GM23338 (cell line): ENCODE data around the gene NEK7. TPM values are rescaled to one million over a fixed set of nuclear protein-coding genes. Genes with fewer than 3 reads are reported as not detected.

ENCODE experiments used
- ATAC-seq: fragments of 200-7000 bp; cut with Tn5 transposase; 3 replicates; pipeline ENCODE4 v1.9.1; 2020
- DNase-seq: peaks from one replicate; pipeline ENCODE4 v3.0.0-alpha.2; 2015; ENCODE audit warnings: low spot score
- H2AFZ ChIP-seq: fragments of 200-600 bp; sonication (generic); 2 replicates; pipeline ENCODE4 v1.8.0; 2016; ENCODE audit warnings: antibody characterized with exemption, mild to moderate bottlenecking, moderate library complexity
- H3F3A ChIP-seq: fragments of 200-600 bp; sonication (generic); replicated peaks from 2 replicates; pipeline ENCODE4 v1.8.0; 2017; ENCODE audit warnings: antibody characterized with exemption, mixed run types, low read depth
- H3K27ac ChIP-seq: fragments of 200-600 bp; sonication (generic); 2 replicates; pipeline ENCODE4 v1.6.1; 2016; ENCODE audit warnings: low read depth
- H3K27me3 ChIP-seq: fragments of 200-600 bp; sonication (generic); 2 replicates; pipeline ENCODE4 v1.8.0; 2016; ENCODE audit warnings: mild to moderate bottlenecking, mixed run types, moderate library complexity; ENCODE audit not compliant: insufficient read depth
- H3K36me3 ChIP-seq: fragments of 200-600 bp; sonication (generic); 2 replicates; pipeline ENCODE4 v1.8.0; 2016; ENCODE audit warnings: mild to moderate bottlenecking; ENCODE audit not compliant: insufficient read depth
- H3K4me1 ChIP-seq: fragments of 200-600 bp; sonication (generic); 2 replicates; pipeline ENCODE4 v1.8.0; 2016; ENCODE audit warnings: mild to moderate bottlenecking, moderate library complexity; ENCODE audit not compliant: insufficient read depth
- H3K4me2 ChIP-seq: fragments of 200-600 bp; sonication (generic); 2 replicates; pipeline ENCODE4 v1.7.1; 2017; ENCODE audit warnings: mixed run types
- H3K4me3 ChIP-seq: fragments of 200-600 bp; sonication (generic); 2 replicates; pipeline ENCODE4 v1.6.1; 2016; ENCODE audit warnings: mixed run types
- H3K79me2 ChIP-seq: fragments of 200-600 bp; sonication (generic); replicated peaks from 2 replicates; pipeline ENCODE4 v1.8.0; 2017; ENCODE audit warnings: mild to moderate bottlenecking; ENCODE audit not compliant: insufficient read depth
- H3K9me2 ChIP-seq: fragments of 200-600 bp; sonication (generic); 2 replicates; pipeline ENCODE4 v1.8.0; 2017; ENCODE audit not compliant: insufficient read depth
- H4K20me1 ChIP-seq: fragments of 200-600 bp; sonication (generic); replicated peaks from 2 replicates; pipeline ENCODE4 v1.8.0; 2017; ENCODE audit warnings: mild to moderate bottlenecking; ENCODE audit not compliant: insufficient read depth
- H3K27ac Mint-ChIP-seq: 2 replicates; pipeline ENCODE4 v1.8.0; 2020; ENCODE audit warnings: inconsistent platforms, mild to moderate bottlenecking, moderate library complexity, mixed read lengths
- H3K27me3 Mint-ChIP-seq: 3 replicates; pipeline ENCODE4 v1.8.0; 2022; ENCODE audit warnings: low read depth, mild to moderate bottlenecking, moderate library complexity, mixed read lengths, inconsistent platforms; ENCODE audit not compliant: insufficient read depth, poor library complexity
- H3K36me3 Mint-ChIP-seq: 3 replicates; pipeline ENCODE4 v1.8.0; 2021; ENCODE audit warnings: low read depth, mild to moderate bottlenecking, inconsistent platforms, moderate library complexity, mixed read lengths
- H3K4me1 Mint-ChIP-seq: 3 replicates; pipeline ENCODE4 v1.8.0; 2020; ENCODE audit warnings: mild to moderate bottlenecking, inconsistent platforms, mixed read lengths
- H3K4me3 Mint-ChIP-seq: 3 replicates; pipeline ENCODE4 v1.8.0; 2021; ENCODE audit warnings: moderate library complexity, mild to moderate bottlenecking, inconsistent platforms, mixed read lengths
- H3K9me3 Mint-ChIP-seq: 3 replicates; pipeline ENCODE4 v1.8.0; 2020; ENCODE audit warnings: moderate library complexity, mild to moderate bottlenecking, inconsistent platforms, mixed read lengths
- EZH2 ChIP-seq: fragments of 200-600 bp; sonication (generic); IDR thresholded peaks from one replicate; pipeline ENCODE4 v1.8.0; 2017; ENCODE audit warnings: antibody characterized with exemption, mild to moderate bottlenecking, low read depth; ENCODE audit not compliant: unreplicated experiment
- EZH2phosphoT487 ChIP-seq: fragments of 200-600 bp; sonication (generic); IDR thresholded peaks from one replicate; pipeline ENCODE4 v1.8.1; 2018; ENCODE audit warnings: antibody characterized with exemption; ENCODE audit not compliant: unreplicated experiment
- JUNB ChIP-seq: IDR thresholded peaks from one replicate; pipeline ENCODE4 v1.6.1; 2016; ENCODE audit warnings: antibody characterized with exemption; ENCODE audit not compliant: unreplicated experiment
- NANOG ChIP-seq: IDR thresholded peaks from 2 replicates; pipeline ENCODE4 v1.6.1; 2016; ENCODE audit warnings: antibody characterized with exemption, borderline replicate concordance
- POLR2AphosphoS5 ChIP-seq: IDR thresholded peaks from 2 replicates; pipeline ENCODE4 v1.6.1; 2016; ENCODE audit warnings: antibody characterized with exemption, low read depth
- REST ChIP-seq: IDR thresholded peaks from one replicate; pipeline ENCODE4 v1.6.1; 2018; ENCODE audit warnings: antibody characterized with exemption; ENCODE audit not compliant: unreplicated experiment
- STAT1 ChIP-seq: IDR thresholded peaks from one replicate; pipeline ENCODE4 v1.6.1; 2016; ENCODE audit warnings: antibody characterized with exemption; ENCODE audit not compliant: unreplicated experiment
- ZNF114 ChIP-seq: fragments of 250-450 bp; sonication (Bioruptor Pico); IDR thresholded peaks from 2 replicates; pipeline ENCODE4 v1.5.0; 2020; ENCODE audit warnings: mild to moderate bottlenecking, moderate library complexity
- ZNF331 ChIP-seq: fragments of 250-450 bp; sonication (Bioruptor Pico); IDR thresholded peaks from 2 replicates; pipeline ENCODE4 v1.5.0; 2020; ENCODE audit warnings: low read depth, mild to moderate bottlenecking, moderate library complexity
- polyA plus RNA-seq: library from polyadenylated mRNA; unstranded; fragments of >200 nt; fragmentation: Nextera tagmentation; extraction: Ambion mirVana; gene quantifications from 2 replicates; pipeline ENCODE4 v1.2.1, GENCODE V29; 2016
- total RNA-seq: library from RNA; depleted of rRNA; stranded (reverse); fragments of >200 nt; shearing (Covaris generic); gene quantifications from 2 replicates; pipeline ENCODE4 v1.2.3, GENCODE V29; 2014
- TF ChIP-seq, protein P1 (sequence below): fragments of 250-450 bp; sonication (Bioruptor Pico); IDR thresholded peaks from 2 replicates; pipeline ENCODE4 v1.5.0; 2020; ENCODE audit warnings: mild to moderate bottlenecking, moderate library complexity
- TF ChIP-seq, protein P2 (sequence below): IDR thresholded peaks from 2 replicates; pipeline ENCODE4 v1.6.1; 2016; ENCODE audit warnings: antibody characterized with exemption

NEK7 gene
- total and polyA plus RNA-seq, 2 experiments from 2014 or later: 4.8 to 15.3 TPM

DNA sequence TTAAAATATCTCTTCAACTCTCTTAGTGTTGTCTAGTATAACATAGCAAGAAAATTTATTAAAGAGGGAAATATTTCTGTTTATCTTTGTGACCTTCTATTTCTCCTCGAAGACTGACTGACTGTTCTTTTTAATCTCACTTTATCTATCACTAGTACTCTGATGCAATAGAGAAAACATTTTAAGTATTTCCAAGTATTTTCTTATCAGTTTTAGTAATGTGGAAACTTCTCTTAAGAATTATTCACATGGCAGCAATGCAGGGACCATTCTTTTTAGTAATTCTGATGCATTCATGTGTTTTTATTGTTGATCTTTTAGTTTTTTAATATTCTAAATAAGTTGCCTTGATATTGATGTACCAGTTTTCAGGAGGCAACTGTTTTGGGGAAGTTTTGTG is 115.7 kb downstream of the NEK7 start:
- Histone ChIP-seq H3K4me1 (peaks cover 10% of the 10 kb centered on the region; the same call in 1 of the 2 replicates), H3K4me2 (no peak overlapping the region), H3K27me3 (no peaks in the 10 kb centered on the region), H3K27ac (no peak overlapping the region), H3K4me3 (no peak overlapping the region), H2AFZ (no peak overlapping the region), H3K79me2 (no peaks in the 10 kb centered on the region), H3K36me3 (no peaks in the 10 kb centered on the region), H3K9me2 (no peaks in the 10 kb centered on the region), H3F3A (no peaks in the 10 kb centered on the region), H4K20me1 (no peaks in the 10 kb centered on the region)
- Mint-ChIP-seq H3K27ac (0 out of 2 replicates have a peak overlapping the region, but pooled peaks have one; percentile 60), H3K4me3 (no peak overlapping the region), H3K9me3 (no peaks in the 10 kb centered on the region), H3K36me3 (no peaks in the 10 kb centered on the region), H3K4me1 (peaks cover 10% of the 10 kb centered on the region; the same call in 2 of the 3 replicates), H3K27me3 (peaks cover 2% of the 10 kb centered on the region)
- DNase-seq (no peak), ATAC-seq (no peak)
- TF ChIP-seq STAT1 (no peak), NANOG (no peak), ZNF114 (CRISPR knock-in tag) (no peak), EZH2phosphoT487 (no peak), JUNB (no peak), POLR2AphosphoS5 (no peak), REST (no peak), EZH2 (no peak), ZNF331 (CRISPR knock-in tag) (no peak)
- TF ChIP-seq, protein P1, sequence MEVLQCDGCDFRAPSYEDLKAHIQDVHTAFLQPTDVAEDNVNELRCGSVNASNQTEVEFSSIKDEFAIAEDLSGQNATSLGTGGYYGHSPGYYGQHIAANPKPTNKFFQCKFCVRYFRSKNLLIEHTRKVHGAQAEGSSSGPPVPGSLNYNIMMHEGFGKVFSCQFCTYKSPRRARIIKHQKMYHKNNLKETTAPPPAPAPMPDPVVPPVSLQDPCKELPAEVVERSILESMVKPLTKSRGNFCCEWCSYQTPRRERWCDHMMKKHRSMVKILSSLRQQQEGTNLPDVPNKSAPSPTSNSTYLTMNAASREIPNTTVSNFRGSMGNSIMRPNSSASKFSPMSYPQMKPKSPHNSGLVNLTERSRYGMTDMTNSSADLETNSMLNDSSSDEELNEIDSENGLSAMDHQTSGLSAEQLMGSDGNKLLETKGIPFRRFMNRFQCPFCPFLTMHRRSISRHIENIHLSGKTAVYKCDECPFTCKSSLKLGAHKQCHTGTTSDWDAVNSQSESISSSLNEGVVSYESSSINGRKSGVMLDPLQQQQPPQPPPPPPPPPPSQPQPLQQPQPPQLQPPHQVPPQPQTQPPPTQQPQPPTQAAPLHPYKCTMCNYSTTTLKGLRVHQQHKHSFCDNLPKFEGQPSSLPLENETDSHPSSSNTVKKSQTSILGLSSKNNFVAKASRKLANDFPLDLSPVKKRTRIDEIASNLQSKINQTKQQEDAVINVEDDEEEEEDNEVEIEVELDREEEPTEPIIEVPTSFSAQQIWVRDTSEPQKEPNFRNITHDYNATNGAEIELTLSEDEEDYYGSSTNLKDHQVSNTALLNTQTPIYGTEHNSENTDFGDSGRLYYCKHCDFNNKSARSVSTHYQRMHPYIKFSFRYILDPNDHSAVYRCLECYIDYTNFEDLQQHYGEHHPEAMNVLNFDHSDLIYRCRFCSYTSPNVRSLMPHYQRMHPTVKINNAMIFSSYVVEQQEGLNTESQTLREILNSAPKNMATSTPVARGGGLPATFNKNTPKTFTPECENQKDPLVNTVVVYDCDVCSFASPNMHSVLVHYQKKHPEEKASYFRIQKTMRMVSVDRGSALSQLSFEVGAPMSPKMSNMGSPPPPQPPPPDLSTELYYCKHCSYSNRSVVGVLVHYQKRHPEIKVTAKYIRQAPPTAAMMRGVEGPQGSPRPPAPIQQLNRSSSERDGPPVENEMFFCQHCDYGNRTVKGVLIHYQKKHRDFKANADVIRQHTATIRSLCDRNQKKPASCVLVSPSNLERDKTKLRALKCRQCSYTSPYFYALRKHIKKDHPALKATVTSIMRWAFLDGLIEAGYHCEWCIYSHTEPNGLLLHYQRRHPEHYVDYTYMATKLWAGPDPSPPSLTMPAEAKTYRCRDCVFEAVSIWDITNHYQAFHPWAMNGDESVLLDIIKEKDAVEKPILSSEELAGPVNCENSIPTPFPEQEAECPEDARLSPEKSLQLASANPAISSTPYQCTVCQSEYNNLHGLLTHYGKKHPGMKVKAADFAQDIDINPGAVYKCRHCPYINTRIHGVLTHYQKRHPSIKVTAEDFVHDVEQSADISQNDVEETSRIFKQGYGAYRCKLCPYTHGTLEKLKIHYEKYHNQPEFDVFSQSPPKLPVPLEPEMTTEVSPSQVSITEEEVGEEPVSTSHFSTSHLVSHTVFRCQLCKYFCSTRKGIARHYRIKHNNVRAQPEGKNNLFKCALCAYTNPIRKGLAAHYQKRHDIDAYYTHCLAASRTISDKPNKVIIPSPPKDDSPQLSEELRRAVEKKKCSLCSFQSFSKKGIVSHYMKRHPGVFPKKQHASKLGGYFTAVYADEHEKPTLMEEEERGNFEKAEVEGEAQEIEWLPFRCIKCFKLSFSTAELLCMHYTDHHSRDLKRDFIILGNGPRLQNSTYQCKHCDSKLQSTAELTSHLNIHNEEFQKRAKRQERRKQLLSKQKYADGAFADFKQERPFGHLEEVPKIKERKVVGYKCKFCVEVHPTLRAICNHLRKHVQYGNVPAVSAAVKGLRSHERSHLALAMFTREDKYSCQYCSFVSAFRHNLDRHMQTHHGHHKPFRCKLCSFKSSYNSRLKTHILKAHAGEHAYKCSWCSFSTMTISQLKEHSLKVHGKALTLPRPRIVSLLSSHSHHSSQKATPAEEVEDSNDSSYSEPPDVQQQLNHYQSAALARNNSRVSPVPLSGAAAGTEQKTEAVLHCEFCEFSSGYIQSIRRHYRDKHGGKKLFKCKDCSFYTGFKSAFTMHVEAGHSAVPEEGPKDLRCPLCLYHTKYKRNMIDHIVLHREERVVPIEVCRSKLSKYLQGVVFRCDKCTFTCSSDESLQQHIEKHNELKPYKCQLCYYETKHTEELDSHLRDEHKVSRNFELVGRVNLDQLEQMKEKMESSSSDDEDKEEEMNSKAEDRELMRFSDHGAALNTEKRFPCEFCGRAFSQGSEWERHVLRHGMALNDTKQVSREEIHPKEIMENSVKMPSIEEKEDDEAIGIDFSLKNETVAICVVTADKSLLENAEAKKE (CRISPR knock-in tag): no peak
- TF ChIP-seq, protein P2, sequence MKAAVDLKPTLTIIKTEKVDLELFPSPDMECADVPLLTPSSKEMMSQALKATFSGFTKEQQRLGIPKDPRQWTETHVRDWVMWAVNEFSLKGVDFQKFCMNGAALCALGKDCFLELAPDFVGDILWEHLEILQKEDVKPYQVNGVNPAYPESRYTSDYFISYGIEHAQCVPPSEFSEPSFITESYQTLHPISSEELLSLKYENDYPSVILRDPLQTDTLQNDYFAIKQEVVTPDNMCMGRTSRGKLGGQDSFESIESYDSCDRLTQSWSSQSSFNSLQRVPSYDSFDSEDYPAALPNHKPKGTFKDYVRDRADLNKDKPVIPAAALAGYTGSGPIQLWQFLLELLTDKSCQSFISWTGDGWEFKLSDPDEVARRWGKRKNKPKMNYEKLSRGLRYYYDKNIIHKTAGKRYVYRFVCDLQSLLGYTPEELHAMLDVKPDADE: no peak
